ENCODE results near the gene TGOLN2. TPM values are rescaled to one million over a fixed set of nuclear protein-coding genes. Genes with fewer than 3 reads are reported as not detected.
"Not testable (repeated sequence)": the region's sequence is repeated elsewhere in the genome, so short reads cannot be mapped to it uniquely, and the experiment has no call there.

TGOLN2 gene
- total RNA-seq, 1 donor from 2014 or later: 101 TPM

GRCh38 chr2:85342156-85342555 lies 14.4 kb upstream of the TGOLN2 start:
- no peak for TF ChIP-seq CTCF (IDR thresholded peaks at IDR 0.05; ENCODE audit: insufficient read depth, low read length, poor library complexity, severe bottlenecking)
- no peak for DNase-seq (ENCODE audit: low read depth)
- no peaks in the 10 kb centered on the region for H3K36me3 ChIP-seq (ENCODE audit: control insufficient read depth, insufficient read depth, low read length)
- H3K27me3 ChIP-seq (ENCODE audit: control insufficient read depth, insufficient read depth, low read length): peaks cover 5% of the 10 kb centered on the region
- no peak overlapping the region for H3K4me3 ChIP-seq (ENCODE audit: low read depth, low read length)

DNA sequence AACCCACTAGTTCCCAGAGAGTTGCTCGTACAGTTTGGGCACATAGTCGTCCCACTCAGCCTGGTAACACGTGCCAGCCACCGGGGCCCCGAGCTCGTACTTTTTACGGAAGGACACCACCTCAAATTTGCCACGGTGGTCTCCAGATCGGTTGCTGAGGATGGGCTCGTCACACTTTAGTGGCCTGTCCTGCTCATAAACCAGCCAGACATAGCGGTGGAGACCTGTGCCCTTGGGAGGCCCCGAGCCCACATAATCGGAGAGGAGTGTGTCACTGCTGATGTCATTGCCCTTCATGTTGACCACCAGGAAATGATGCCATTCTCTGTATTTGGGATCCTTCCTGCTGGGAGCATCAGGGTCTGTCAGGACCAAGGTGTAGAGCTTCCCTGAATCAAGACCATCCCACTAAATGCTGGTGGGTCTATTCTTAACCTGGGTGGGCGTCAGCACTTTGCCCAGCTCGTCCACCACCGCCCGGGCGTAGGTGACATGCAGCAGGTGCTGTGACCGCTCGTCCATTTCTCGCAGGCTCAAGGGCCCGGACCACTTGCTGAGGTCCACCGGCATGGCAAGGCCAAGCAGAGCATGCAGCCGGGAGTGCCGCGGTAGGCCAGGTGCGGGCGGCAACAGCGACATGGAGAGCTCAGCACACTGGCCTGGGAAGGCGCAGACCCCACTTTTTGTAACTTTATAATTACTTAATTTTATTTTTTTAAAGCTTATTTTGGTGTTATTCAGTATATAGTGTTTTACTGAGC lies 13.7 kb upstream of the TGOLN2 start:
- no peak for DNase-seq (ENCODE audit: low read depth)
- no peaks in the 10 kb centered on the region for H3K36me3 ChIP-seq (ENCODE audit: control insufficient read depth, insufficient read depth, low read length)
- H3K27me3 ChIP-seq (ENCODE audit: control insufficient read depth, insufficient read depth, low read length): peaks cover 5% of the 10 kb centered on the region
- no peak overlapping the region for H3K4me3 ChIP-seq (ENCODE audit: low read depth, low read length)
- no peak for TF ChIP-seq CTCF (IDR thresholded peaks at IDR 0.05; ENCODE audit: insufficient read depth, low read length, poor library complexity, severe bottlenecking)

- no peak for TF ChIP-seq CTCF (IDR thresholded peaks at IDR 0.05; ENCODE audit: insufficient read depth, low read length, poor library complexity, severe bottlenecking)
- H3K27me3 ChIP-seq (ENCODE audit: control insufficient read depth, insufficient read depth, low read length): peaks cover 5% of the 10 kb centered on the region
- no peak overlapping the region for H3K4me3 ChIP-seq (ENCODE audit: low read depth, low read length)
- DNase-seq (ENCODE audit: low read depth): no peak
- no peaks in the 10 kb centered on the region for H3K36me3 ChIP-seq (ENCODE audit: control insufficient read depth, insufficient read depth, low read length)
Observed at GRCh38 chr2:85340034-85340892, 12.5 kb upstream of the TGOLN2 start.

- TF ChIP-seq CTCF (IDR thresholded peaks at IDR 0.05; ENCODE audit: insufficient read depth, low read length, poor library complexity, severe bottlenecking): no peak
- peaks cover 5% of the 10 kb centered on the region for H3K27me3 ChIP-seq (ENCODE audit: control insufficient read depth, insufficient read depth, low read length)
- H3K4me3 ChIP-seq (ENCODE audit: low read depth, low read length): no peak overlapping the region
- H3K36me3 ChIP-seq (ENCODE audit: control insufficient read depth, insufficient read depth, low read length): no peaks in the 10 kb centered on the region
- DNase-seq (ENCODE audit: low read depth): no peak
Observed at GRCh38 chr2:85334928-85335327, 7.1 kb upstream of the TGOLN2 start.

DNA sequence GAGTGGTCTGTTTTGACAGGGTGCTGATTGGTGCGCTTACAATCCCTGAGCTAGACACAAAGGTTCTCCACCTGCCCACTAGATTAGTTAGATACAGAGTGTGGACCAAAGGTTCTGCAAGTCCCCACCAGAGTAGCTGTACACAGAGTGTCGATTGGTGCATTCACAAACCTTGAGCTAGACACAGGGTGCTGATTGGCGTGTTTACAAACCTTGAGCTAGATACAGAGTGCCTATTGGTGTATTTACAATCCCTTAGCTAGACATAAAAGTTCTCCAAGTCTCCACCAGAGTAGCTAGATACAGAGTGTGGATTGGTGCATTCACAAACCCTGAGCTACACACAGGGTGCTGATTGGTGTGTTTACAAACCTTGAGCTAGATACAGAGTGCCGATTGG lies 6.1 kb upstream of the TGOLN2 start:
- not testable (repeated sequence) for H3K4me3 ChIP-seq (ENCODE audit: low read depth, low read length); H3K36me3 ChIP-seq (ENCODE audit: control insufficient read depth, insufficient read depth, low read length); DNase-seq (ENCODE audit: low read depth); H3K27me3 ChIP-seq (ENCODE audit: control insufficient read depth, insufficient read depth, low read length)

- DNase-seq (ENCODE audit: low read depth): no peak
- no peak overlapping the region for H3K4me3 ChIP-seq (ENCODE audit: low read depth, low read length)
- peaks cover 2% of the 10 kb centered on the region for H3K36me3 ChIP-seq (ENCODE audit: control insufficient read depth, insufficient read depth, low read length)
- no peak for TF ChIP-seq CTCF (IDR thresholded peaks at IDR 0.05; ENCODE audit: insufficient read depth, low read length, poor library complexity, severe bottlenecking)
- H3K27me3 ChIP-seq (ENCODE audit: control insufficient read depth, insufficient read depth, low read length): no peaks in the 10 kb centered on the region
Observed at GRCh38 chr2:85330839-85331636, 3.2 kb upstream of the TGOLN2 start.

GRCh38 chr2:85329701-85330100 lies 1.9 kb upstream of the TGOLN2 start:
- not testable (repeated sequence) for H3K36me3 ChIP-seq (ENCODE audit: control insufficient read depth, insufficient read depth, low read length); DNase-seq (ENCODE audit: low read depth); H3K27me3 ChIP-seq (ENCODE audit: control insufficient read depth, insufficient read depth, low read length); H3K4me3 ChIP-seq (ENCODE audit: low read depth, low read length)
